ENCODE measurements around the gene LTBP1. TPM values are rescaled to one million over a fixed set of nuclear protein-coding genes. Genes with fewer than 3 reads are reported as not detected.

LTBP1 gene
- total and polyA plus RNA-seq, 8 donors, result 11.0 to 134 (median 25.6) TPM

GRCh38 chr2:33202641-33203522 is 256.1 kb downstream of the LTBP1 start:
- DNase-seq, result no peak
- H3K27me3 ChIP-seq, result no peaks in the 10 kb centered on the region
- no peak overlapping the region for H3K4me3 ChIP-seq
- intact Hi-C loops (cut with DNase I; ENCODE audit: low total_unique reads), result no loop called here
- H3K9me3 ChIP-seq, result no peaks in the 10 kb centered on the region
- H3K27ac ChIP-seq, result peak overlapping the region in 2 of 5 donors; percentile 16 to 21
- H3K36me3 ChIP-seq, result no peaks in the 10 kb centered on the region
- TF ChIP-seq EP300 (IDR thresholded peaks at IDR 0.05) (no peak), CTCF (IDR thresholded peaks at IDR 0.05) (no peak), POLR2A (IDR thresholded peaks at IDR 0.05) (no peak), POLR2AphosphoS5 (IDR thresholded peaks at IDR 0.05) (no peak)
- WGBS, 5 donors, result 79 to 84% (median 82%) methylated on average over 9 of the region's 9 CpGs
- H3K4me1 ChIP-seq, result peaks cover 0 to 20% (median 4%) of the 10 kb centered on the region in 4 donors

GRCh38 chr2:33204945-33205344 is 258.2 kb downstream of the LTBP1 start:
- intact Hi-C loops (cut with DNase I; ENCODE audit: low total_unique reads), result no loop called here
- H3K36me3 ChIP-seq, result no peaks in the 10 kb centered on the region
- H3K27me3 ChIP-seq, result no peaks in the 10 kb centered on the region
- WGBS, 5 donors, result 86 to 95% (median 88%) methylated on average over 2 of the region's 2 CpGs
- H3K27ac ChIP-seq, result no peak overlapping the region
- no peak overlapping the region for H3K4me3 ChIP-seq
- no peak for DNase-seq
- H3K9me3 ChIP-seq, result no peaks in the 10 kb centered on the region
- H3K4me1 ChIP-seq, result peaks cover 0 to 30% (median 9%) of the 10 kb centered on the region in 4 donors
- TF ChIP-seq POLR2A (IDR thresholded peaks at IDR 0.05) (no peak), EP300 (IDR thresholded peaks at IDR 0.05) (no peak)

- no peak overlapping the region for H3K4me3 ChIP-seq
- no peaks in the 10 kb centered on the region for H3K9me3 ChIP-seq
- 86 to 90% (median 89%) methylated on average over 1 of the region's 1 CpG for WGBS, 5 donors
- H3K27ac ChIP-seq, result peak overlapping the region in 1 of 5 donors; percentile 50
- H3K27me3 ChIP-seq, result no peaks in the 10 kb centered on the region
- DNase-seq, result no peak
- peaks cover 0 to 40% (median 14%) of the 10 kb centered on the region in 4 donors for H3K4me1 ChIP-seq
- H3K36me3 ChIP-seq, result no peaks in the 10 kb centered on the region
- TF ChIP-seq POLR2A (IDR thresholded peaks at IDR 0.05) (no peak), CTCF (IDR thresholded peaks at IDR 0.05) (no peak), POLR2AphosphoS5 (IDR thresholded peaks at IDR 0.05) (no peak), EP300 (IDR thresholded peaks at IDR 0.05) (no peak)
- intact Hi-C loops (cut with DNase I; ENCODE audit: low total_unique reads), result no loop called here
Observed at GRCh38 chr2:33205693-33206434, 259.1 kb downstream of the LTBP1 start.

GRCh38 chr2:33207151-33207740 is 260.5 kb downstream of the LTBP1 start:
- TF ChIP-seq POLR2AphosphoS5 (IDR thresholded peaks at IDR 0.05) (no peak), CTCF (IDR thresholded peaks at IDR 0.05) (no peak), EP300 (IDR thresholded peaks at IDR 0.05) (no peak), POLR2A (IDR thresholded peaks at IDR 0.05) (no peak)
- no peak overlapping the region for H3K4me3 ChIP-seq
- intact Hi-C loops (cut with DNase I; ENCODE audit: low total_unique reads), result no loop called here
- H3K4me1 ChIP-seq, result peaks cover 0 to 46% (median 27%) of the 10 kb centered on the region in 4 donors
- H3K36me3 ChIP-seq, result no peaks in the 10 kb centered on the region
- WGBS, 5 donors, result 63 to 83% (median 69%) methylated on average over 4 of the region's 4 CpGs
- no peaks in the 10 kb centered on the region for H3K27me3 ChIP-seq
- no peaks in the 10 kb centered on the region for H3K9me3 ChIP-seq
- no peak for DNase-seq
- peak overlapping the region in 1 of 5 donors; percentile 50 for H3K27ac ChIP-seq
